Measurements from ENCODE around the gene BAD. TPM values are rescaled to one million over a fixed set of nuclear protein-coding genes. Genes with fewer than 3 reads are reported as not detected.
"Not testable (repeated sequence)": the region's sequence is repeated elsewhere in the genome, so short reads cannot be mapped to it uniquely, and the experiment has no call there.

Gene BAD
- total RNA-seq, 1 donor: 64.3 TPM

- DNase-seq (ENCODE audit: low read depth): no peak
- no peak overlapping the region for H3K4me3 ChIP-seq (ENCODE audit: low read depth, low read length)
- no peak for TF ChIP-seq CTCF (IDR thresholded peaks at IDR 0.05; ENCODE audit: insufficient read depth, low read depth, low read length)
Measured at GRCh38 chr11:64324692-64325469, 40.4 kb upstream of the BAD start.

GRCh38 chr11:64323984-64324383 is 39.5 kb upstream of the BAD start:
- not testable (repeated sequence) for DNase-seq (ENCODE audit: low read depth); H3K4me3 ChIP-seq (ENCODE audit: low read depth, low read length)

- no peak for DNase-seq (ENCODE audit: low read depth)
- TF ChIP-seq CTCF (IDR thresholded peaks at IDR 0.05; ENCODE audit: insufficient read depth, low read depth, low read length): no peak
- no peak overlapping the region for H3K4me3 ChIP-seq (ENCODE audit: low read depth, low read length)
Measured at GRCh38 chr11:64323373-64323772, 38.9 kb upstream of the BAD start.

- no peak for TF ChIP-seq CTCF (IDR thresholded peaks at IDR 0.05; ENCODE audit: insufficient read depth, low read depth, low read length)
- H3K4me3 ChIP-seq (ENCODE audit: low read depth, low read length): no peak overlapping the region
- DNase-seq (ENCODE audit: low read depth): no peak
Measured at GRCh38 chr11:64322925-64323260, 38.4 kb upstream of the BAD start.

- no peak overlapping the region for H3K4me3 ChIP-seq (ENCODE audit: low read depth, low read length)
- TF ChIP-seq CTCF (IDR thresholded peaks at IDR 0.05; ENCODE audit: insufficient read depth, low read depth, low read length): no peak
- DNase-seq (ENCODE audit: low read depth): no peak
Measured at GRCh38 chr11:64321533-64321932, 37.1 kb upstream of the BAD start.

- DNase-seq (ENCODE audit: low read depth): no peak
- TF ChIP-seq CTCF (IDR thresholded peaks at IDR 0.05; ENCODE audit: insufficient read depth, low read depth, low read length): no peak
- no peak overlapping the region for H3K4me3 ChIP-seq (ENCODE audit: low read depth, low read length)
Measured at GRCh38 chr11:64321026-64321425, 36.6 kb upstream of the BAD start.

GRCh38 chr11:64320556-64320955 is 36.1 kb upstream of the BAD start:
- no peak overlapping the region for H3K4me3 ChIP-seq (ENCODE audit: low read depth, low read length)
- no peak for DNase-seq (ENCODE audit: low read depth)
- no peak for TF ChIP-seq CTCF (IDR thresholded peaks at IDR 0.05; ENCODE audit: insufficient read depth, low read depth, low read length)

All from fibroblast of villous mesenchyme (primary cell).